IPS DF 4.7 (cell line): ENCODE data around the gene ORMDL3.
A peak's percentile ranks its signal among the peaks of the same experiment; 100 is the strongest.

Experiments used
- DNase-seq: peaks from one replicate; pipeline ENCODE4 v3.0.0-alpha.2; 2013; ENCODE audit warnings: low spot score; ENCODE audit errors: extremely low read depth

The ORMDL3 gene

GRCh38 chr17:39927101-39927928 lies at the start of gene ORMDL3, which contains the start of gene LRRC3C:
Gene ORMDL3 (minus strand): TSS chr17:39927601. CDS start chr17:39924203, 3,398 bp downstream.
Gene LRRC3C (plus strand): TSS chr17:39927732. CDS start chr17:39941524, 13,792 bp downstream.
- DNase-seq: peak; percentile 58

- no peak for DNase-seq
These were observed 48.4 kb upstream of the ORMDL3 start for GRCh38 chr17:39975801-39976200.

- DNase-seq: no peak
These were observed 47.0 kb upstream of the ORMDL3 start for GRCh38 chr17:39974433-39974832.

- DNase-seq: no peak
These were observed 46.1 kb upstream of the ORMDL3 start for GRCh38 chr17:39973496-39973895.

- DNase-seq: no peak
These were observed 44.9 kb upstream of the ORMDL3 start for GRCh38 chr17:39972271-39972670.

GRCh38 chr17:39971076-39971603 lies 43.7 kb upstream of the ORMDL3 start:
- DNase-seq: no peak

- no peak for DNase-seq
These were observed 42.8 kb upstream of the ORMDL3 start for GRCh38 chr17:39970157-39970692.

- no peak for DNase-seq
These were observed 42.0 kb upstream of the ORMDL3 start for GRCh38 chr17:39969375-39969774.

- DNase-seq: no peak
These were observed 41.4 kb upstream of the ORMDL3 start for GRCh38 chr17:39968761-39969160.

GRCh38 chr17:39966771-39967170 lies 39.4 kb upstream of the ORMDL3 start:
- no peak for DNase-seq

GRCh38 chr17:39965017-39965699 lies 37.8 kb upstream of the ORMDL3 start:
- DNase-seq: no peak

- no peak for DNase-seq
These were observed 36.4 kb upstream of the ORMDL3 start for GRCh38 chr17:39963829-39964228.

GRCh38 chr17:39962642-39963220 lies 35.3 kb upstream of the ORMDL3 start, which contains the start of gene GSDMA:
Gene GSDMA (plus strand): TSS chr17:39963004. CDS start chr17:39965688, 2,684 bp downstream.
- DNase-seq: no peak

GRCh38 chr17:39960524-39961041 lies 33.2 kb upstream of the ORMDL3 start:
- no peak for DNase-seq

- no peak for DNase-seq
These were observed 28.4 kb upstream of the ORMDL3 start for GRCh38 chr17:39955726-39956225.

- no peak for DNase-seq
These were observed 27.5 kb upstream of the ORMDL3 start for GRCh38 chr17:39954876-39955275.

- no peak for DNase-seq
These were observed 26.1 kb upstream of the ORMDL3 start for GRCh38 chr17:39953471-39953888.

GRCh38 chr17:39952680-39953470 lies 25.5 kb upstream of the ORMDL3 start:
- DNase-seq: peak; percentile 95

GRCh38 chr17:39951924-39952679 lies 24.7 kb upstream of the ORMDL3 start:
- no peak for DNase-seq
